ENCODE results near the gene VRK1. TPM values are rescaled to one million over a fixed set of nuclear protein-coding genes. Genes with fewer than 3 reads are reported as not detected.

The VRK1 gene
- total RNA-seq, 8 experiments from 2014 or later: 6.8 to 52.5 (median 28.2) TPM

GRCh38 chr14:96793547-96793946 is 3.6 kb upstream of the VRK1 start:
- in situ Hi-C loops (cut with MboI; ENCODE audit: low pct_unique_long_range_greater_than_20kb in 2 of 9, low sequenced_read_pairs in 9 of 9, unreplicated experiment in 9 of 9): loop anchor here in 1 of 9 experiments (25.0 kb wide), 1 partner anchor 144 kb away; no protein-coding TSS in a partner anchor
- no peak for ATAC-seq (replicated peaks in 6 of 8)
- peaks cover 13 to 15% of the 10 kb centered on the region in 2 donors for H3K4me1 ChIP-seq (replicated peaks in 1 of 2)
- H3K4me3 ChIP-seq: no peak overlapping the region
- WGBS, 10 experiments: 33 to 85% (median 74%) methylated on average over 2 to 6 of the region's 6 CpGs; no CpG with 5 or more reads in 3 of the 10 experiments
- no peak overlapping the region for H3K27ac ChIP-seq

- ATAC-seq (replicated peaks in 6 of 8): no peak
- no peak overlapping the region for H3K27ac ChIP-seq
- WGBS, 10 experiments: 40 to 100% (median 80%) methylated on average over 1 to 7 of the region's 9 CpGs; no CpG with 5 or more reads in 3 of the 10 experiments
- in situ Hi-C loops (cut with MboI; ENCODE audit: low pct_unique_long_range_greater_than_20kb in 2 of 9, low sequenced_read_pairs in 9 of 9, unreplicated experiment in 9 of 9): loop anchor here in 1 of 9 experiments (25.0 kb wide), 1 partner anchor 142 kb away; no protein-coding TSS in a partner anchor
- H3K4me3 ChIP-seq: no peak overlapping the region
- H3K4me1 ChIP-seq (replicated peaks in 1 of 2): peaks cover 18 to 30% of the 10 kb centered on the region in 2 donors
Measured at GRCh38 chr14:96795109-96795828, 1.9 kb upstream of the VRK1 start.

- Histone ChIP-seq H3K27ac (peak overlapping the region in 1 of 2 donors; percentile 60), H3K4me1 (replicated peaks in 1 of 2) (peaks cover 13 to 23% of the 10 kb centered on the region in 2 donors), H3K4me3 (peak overlapping the region; percentile 47 to 95 (median 85))
- in situ Hi-C loops (cut with MboI; ENCODE audit: low pct_unique_long_range_greater_than_20kb in 2 of 9, low sequenced_read_pairs in 9 of 9, unreplicated experiment in 9 of 9): loop anchor here in 1 of 9 experiments (25.0 kb wide), 1 partner anchor 140 kb away; no protein-coding TSS in a partner anchor
- ATAC-seq (replicated peaks in 6 of 8): peak; percentile 30 to 58 (median 38)
- 0 to 28% (median 0%) methylated on average over 1 to 11 of the region's 59 CpGs; no CpG with 5 or more reads in 2 of the 10 experiments for WGBS, 10 experiments
Measured at GRCh38 chr14:96797582-96798349, 584 bp downstream of the VRK1 start.

- in situ Hi-C loops (cut with MboI; ENCODE audit: low pct_unique_long_range_greater_than_20kb in 2 of 9, low sequenced_read_pairs in 9 of 9, unreplicated experiment in 9 of 9): loop anchor here in 1 of 9 experiments (25.0 kb wide), 1 partner anchor 138 kb away; no protein-coding TSS in a partner anchor
- 43 to 100% (median 50%) methylated on average over 1 of the region's 1 CpG; no CpG with 5 or more reads in 5 of the 10 experiments for WGBS, 10 experiments
- ATAC-seq (replicated peaks in 6 of 8): no peak
- H3K27ac ChIP-seq: no peak overlapping the region
- peaks cover 9 to 20% of the 10 kb centered on the region in 2 donors for H3K4me1 ChIP-seq (replicated peaks in 1 of 2)
- H3K4me3 ChIP-seq: peak overlapping the region in 1 of 5 donors; percentile 95
Measured at GRCh38 chr14:96798956-96799355, 1.8 kb downstream of the VRK1 start.

GRCh38 chr14:96799489-96800054 is 2.4 kb downstream of the VRK1 start:
- ATAC-seq (replicated peaks in 6 of 8): no peak
- Histone ChIP-seq H3K4me3 (no peak overlapping the region), H3K27ac (no peak overlapping the region), H3K4me1 (replicated peaks in 1 of 2) (peaks cover 9 to 20% of the 10 kb centered on the region in 2 donors)
- WGBS, 10 experiments: 49 to 93% (median 68%) methylated on average over 2 to 7 of the region's 7 CpGs
- in situ Hi-C loops (cut with MboI; ENCODE audit: low pct_unique_long_range_greater_than_20kb in 2 of 9, low sequenced_read_pairs in 9 of 9, unreplicated experiment in 9 of 9): loop anchor here in 1 of 9 experiments (25.0 kb wide), 1 partner anchor 138 kb away; no protein-coding TSS in a partner anchor

GRCh38 chr14:96801931-96802330 is 4.7 kb downstream of the VRK1 start:
- Histone ChIP-seq H3K27ac (no peak overlapping the region), H3K4me1 (replicated peaks in 1 of 2) (peaks cover 9 to 20% of the 10 kb centered on the region in 2 donors), H3K4me3 (no peak overlapping the region)
- in situ Hi-C loops (cut with MboI; ENCODE audit: low pct_unique_long_range_greater_than_20kb in 2 of 9, low sequenced_read_pairs in 9 of 9, unreplicated experiment in 9 of 9): no loop called here
- 79 to 100% (median 84%) methylated on average over 3 to 5 of the region's 5 CpGs; no CpG with 5 or more reads in 1 of the 10 experiments for WGBS, 10 experiments
- ATAC-seq (replicated peaks in 6 of 8): no peak

GRCh38 chr14:96802963-96803362 is 5.8 kb downstream of the VRK1 start:
- in situ Hi-C loops (cut with MboI; ENCODE audit: low pct_unique_long_range_greater_than_20kb in 2 of 9, low sequenced_read_pairs in 9 of 9, unreplicated experiment in 9 of 9): no loop called here

GRCh38 chr14:96803958-96804357 is 6.8 kb downstream of the VRK1 start:
- no peak for ATAC-seq (replicated peaks in 6 of 8)
- Histone ChIP-seq H3K27ac (no peak overlapping the region), H3K4me1 (replicated peaks in 1 of 2) (peaks cover 1 to 11% of the 10 kb centered on the region in 2 donors), H3K4me3 (no peak overlapping the region)
- in situ Hi-C loops (cut with MboI; ENCODE audit: low pct_unique_long_range_greater_than_20kb in 2 of 9, low sequenced_read_pairs in 9 of 9, unreplicated experiment in 9 of 9): no loop called here
- 73 to 100% (median 96%) methylated on average over 1 to 2 of the region's 2 CpGs for WGBS, 10 experiments

More at GRCh38 chr14:96802963-96803362, 5.8 kb downstream of the VRK1 start:
- no peak overlapping the region for H3K27ac ChIP-seq
- no peak for ATAC-seq (replicated peaks in 6 of 8)
- peaks cover 9 to 20% of the 10 kb centered on the region in 2 donors for H3K4me1 ChIP-seq (replicated peaks in 1 of 2)
- 90 to 100% (median 95%) methylated on average over 2 to 5 of the region's 5 CpGs; no CpG with 5 or more reads in 4 of the 10 experiments for WGBS, 10 experiments
- H3K4me3 ChIP-seq: no peak overlapping the region

- in situ Hi-C loops (cut with MboI; ENCODE audit: low pct_unique_long_range_greater_than_20kb in 2 of 9, low sequenced_read_pairs in 9 of 9, unreplicated experiment in 9 of 9): no loop called here
Measured at GRCh38 chr14:96804895-96805294, 7.7 kb downstream of the VRK1 start.

GRCh38 chr14:96805956-96806355 is 8.8 kb downstream of the VRK1 start:
- Histone ChIP-seq H3K4me3 (no peak overlapping the region), H3K4me1 (replicated peaks in 1 of 2) (no peaks in the 10 kb centered on the region), H3K27ac (no peak overlapping the region)
- in situ Hi-C loops (cut with MboI; ENCODE audit: low pct_unique_long_range_greater_than_20kb in 2 of 9, low sequenced_read_pairs in 9 of 9, unreplicated experiment in 9 of 9): no loop called here
- WGBS, 10 experiments: 61 to 100% (median 92%) methylated on average over 1 to 4 of the region's 4 CpGs; no CpG with 5 or more reads in 5 of the 10 experiments
- ATAC-seq (replicated peaks in 6 of 8): no peak

More at GRCh38 chr14:96804895-96805294, 7.7 kb downstream of the VRK1 start:
- H3K4me3 ChIP-seq: no peak overlapping the region
- H3K4me1 ChIP-seq (replicated peaks in 1 of 2): peaks cover 0 to 5% of the 10 kb centered on the region in 2 donors
- no peak overlapping the region for H3K27ac ChIP-seq
- no peak for ATAC-seq (replicated peaks in 6 of 8)
- 54 to 100% (median 88%) methylated on average over 1 to 5 of the region's 5 CpGs for WGBS, 10 experiments

GRCh38 chr14:96806836-96807235 is 9.7 kb downstream of the VRK1 start:
- no peaks in the 10 kb centered on the region for H3K4me1 ChIP-seq (replicated peaks in 1 of 2)
- H3K27ac ChIP-seq: no peak overlapping the region
- WGBS, 10 experiments: 67 to 83% (median 80%) methylated on average over 1 of the region's 3 CpGs; no CpG with 5 or more reads in 7 of the 10 experiments
- ATAC-seq (replicated peaks in 6 of 8): no peak
- H3K4me3 ChIP-seq: no peak overlapping the region
- in situ Hi-C loops (cut with MboI; ENCODE audit: low pct_unique_long_range_greater_than_20kb in 2 of 9, low sequenced_read_pairs in 9 of 9, unreplicated experiment in 9 of 9): no loop called here

GRCh38 chr14:96808619-96809406 is 11.6 kb downstream of the VRK1 start:
- no peak overlapping the region for H3K4me3 ChIP-seq
- in situ Hi-C loops (cut with MboI; ENCODE audit: low pct_unique_long_range_greater_than_20kb in 2 of 9, low sequenced_read_pairs in 9 of 9, unreplicated experiment in 9 of 9): no loop called here
- WGBS, 10 experiments: 70 to 100% (median 92%) methylated on average over 2 to 4 of the region's 4 CpGs; no CpG with 5 or more reads in 2 of the 10 experiments
- H3K27ac ChIP-seq: no peak overlapping the region
- ATAC-seq (replicated peaks in 6 of 8): no peak
- H3K4me1 ChIP-seq (replicated peaks in 1 of 2): no peaks in the 10 kb centered on the region
